ENCODE measurements around the gene FNDC3B.

The FNDC3B gene

DNA sequence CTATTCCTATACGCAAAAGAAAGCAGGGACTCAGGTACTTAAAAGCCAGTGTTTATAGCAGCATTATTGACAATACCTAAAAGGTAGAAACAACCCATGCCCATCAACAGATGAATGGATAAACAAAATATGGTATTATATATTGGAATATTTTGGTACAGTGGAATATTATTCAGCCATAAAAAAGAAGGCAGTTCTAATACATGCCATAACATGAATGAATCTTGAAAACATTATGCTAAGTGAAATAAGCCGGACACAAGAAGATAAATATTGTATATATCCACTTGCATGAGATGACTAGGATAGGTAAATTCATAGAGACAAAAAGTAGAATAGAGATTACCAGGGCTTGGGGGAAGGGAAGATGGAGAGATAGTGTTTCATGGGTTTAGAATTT lies 9.2 kb downstream of the FNDC3B start:
- Histone ChIP-seq H3K9ac (ENCODE audit: low read length) (no peak overlapping the region), H3K4me2 (ENCODE audit: low read length) (no peak overlapping the region), H3K27me3 (ENCODE audit: low read depth, low read length) (no peaks in the 10 kb centered on the region), H3K4me1 (ENCODE audit: low read length) (0 out of 2 replicates have a peak, but pooled peaks cover 3% of the 10 kb centered on the region), H3K9me3 (ENCODE audit: insufficient read depth, low read length) (no peaks in the 10 kb centered on the region), H3K36me3 (replicated peaks; ENCODE audit: low read depth, low read length) (peaks cover 3% of the 10 kb centered on the region), H3K27ac (ENCODE audit: low read length) (no peak overlapping the region), H3K4me3 (ENCODE audit: low read length) (no peak overlapping the region), H4K20me1 (ENCODE audit: insufficient read depth, low read length) (peaks cover 6% of the 10 kb centered on the region; the same call in 1 of the 2 replicates), H3K79me2 (ENCODE audit: low read length) (peaks cover 8% of the 10 kb centered on the region; the same call in 1 of the 2 replicates), H2AFZ (ENCODE audit: low read depth, low read length) (no peak overlapping the region)
- TF ChIP-seq CTCF (IDR thresholded peaks at IDR 0.05; ENCODE audit: low read depth, low read length) (no peak), EZH2phosphoT487 (IDR thresholded peaks at IDR 0.05; ENCODE audit: low read depth) (no peak)

DNA sequence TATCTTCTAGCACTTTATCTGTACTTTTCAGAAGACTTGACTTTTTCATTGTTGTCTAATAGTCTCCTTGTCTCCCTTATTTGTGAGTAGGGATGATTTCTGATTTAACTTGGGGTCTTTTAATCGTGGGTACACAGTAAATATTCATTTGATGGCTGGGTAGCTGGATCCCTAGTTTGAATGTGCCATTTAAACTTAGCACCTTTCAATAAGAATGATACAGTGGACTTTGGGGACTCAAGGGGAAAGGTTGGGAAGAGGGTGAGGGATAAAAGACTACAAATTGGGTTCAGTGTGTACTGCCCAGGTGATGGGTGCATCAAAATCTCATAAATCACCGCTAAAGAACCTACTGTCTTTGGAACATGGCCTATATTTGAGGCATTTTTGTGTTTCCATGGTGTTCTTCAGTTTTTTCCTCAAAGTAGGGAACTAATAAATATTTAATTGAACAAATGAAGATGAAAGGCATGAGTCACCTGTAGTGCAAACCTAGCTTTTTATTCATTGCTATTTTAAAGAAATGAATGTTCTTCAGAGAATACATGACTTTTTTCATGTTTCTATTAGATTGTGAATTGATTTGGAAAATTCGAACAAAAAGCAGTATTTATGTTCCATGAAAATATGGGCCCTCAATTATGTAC lies 12.1 kb downstream of the FNDC3B start:
- Histone ChIP-seq H3K9me3 (ENCODE audit: insufficient read depth, low read length) (no peaks in the 10 kb centered on the region), H2AFZ (ENCODE audit: low read depth, low read length) (no peak overlapping the region), H3K4me3 (ENCODE audit: low read length) (no peak overlapping the region), H3K4me1 (ENCODE audit: low read length) (peaks cover 8% of the 10 kb centered on the region), H3K27me3 (ENCODE audit: low read depth, low read length) (no peaks in the 10 kb centered on the region), H3K36me3 (replicated peaks; ENCODE audit: low read depth, low read length) (peaks cover 3% of the 10 kb centered on the region), H3K4me2 (ENCODE audit: low read length) (no peak overlapping the region), H4K20me1 (ENCODE audit: insufficient read depth, low read length) (no peaks in the 10 kb centered on the region), H3K27ac (ENCODE audit: low read length) (no peak overlapping the region), H3K9ac (ENCODE audit: low read length) (no peak overlapping the region), H3K79me2 (ENCODE audit: low read length) (peaks cover 4% of the 10 kb centered on the region; the same call in 1 of the 2 replicates)
- TF ChIP-seq EZH2phosphoT487 (IDR thresholded peaks at IDR 0.05; ENCODE audit: low read depth): no peak
- no peak for TF ChIP-seq CTCF (IDR thresholded peaks at IDR 0.05; ENCODE audit: low read depth, low read length)

- Histone ChIP-seq H3K27me3 (ENCODE audit: low read depth, low read length) (no peaks in the 10 kb centered on the region), H3K36me3 (replicated peaks; ENCODE audit: low read depth, low read length) (peaks cover 3% of the 10 kb centered on the region), H3K9ac (ENCODE audit: low read length) (no peak overlapping the region), H3K4me2 (ENCODE audit: low read length) (no peak overlapping the region), H3K79me2 (ENCODE audit: low read length) (peaks cover 4% of the 10 kb centered on the region; the same call in 1 of the 2 replicates), H2AFZ (ENCODE audit: low read depth, low read length) (no peak overlapping the region), H3K4me1 (ENCODE audit: low read length) (peaks cover 5% of the 10 kb centered on the region), H3K4me3 (ENCODE audit: low read length) (no peak overlapping the region), H3K9me3 (ENCODE audit: insufficient read depth, low read length) (no peaks in the 10 kb centered on the region), H3K27ac (ENCODE audit: low read length) (no peak overlapping the region), H4K20me1 (ENCODE audit: insufficient read depth, low read length) (no peaks in the 10 kb centered on the region; the same call in 1 of the 2 replicates)
- TF ChIP-seq EZH2phosphoT487 (IDR thresholded peaks at IDR 0.05; ENCODE audit: low read depth) (no peak), CTCF (IDR thresholded peaks at IDR 0.05; ENCODE audit: low read depth, low read length) (no peak)
Measured at GRCh38 chr3:172051957-172052354, 12.6 kb downstream of the FNDC3B start.

GRCh38 chr3:172052405-172052804 lies 13.0 kb downstream of the FNDC3B start:
- Histone ChIP-seq H3K27ac (ENCODE audit: low read length) (no peak overlapping the region), H3K4me2 (ENCODE audit: low read length) (no peak overlapping the region), H3K27me3 (ENCODE audit: low read depth, low read length) (no peaks in the 10 kb centered on the region), H3K36me3 (replicated peaks; ENCODE audit: low read depth, low read length) (peaks cover 3% of the 10 kb centered on the region), H3K9me3 (ENCODE audit: insufficient read depth, low read length) (no peaks in the 10 kb centered on the region), H2AFZ (ENCODE audit: low read depth, low read length) (no peak overlapping the region), H3K9ac (ENCODE audit: low read length) (no peak overlapping the region), H4K20me1 (ENCODE audit: insufficient read depth, low read length) (no peaks in the 10 kb centered on the region; the same call in 1 of the 2 replicates), H3K4me3 (ENCODE audit: low read length) (no peak overlapping the region), H3K4me1 (ENCODE audit: low read length) (peaks cover 5% of the 10 kb centered on the region), H3K79me2 (ENCODE audit: low read length) (peaks cover 4% of the 10 kb centered on the region; the same call in 1 of the 2 replicates)
- TF ChIP-seq CTCF (IDR thresholded peaks at IDR 0.05; ENCODE audit: low read depth, low read length): no peak
- no peak for TF ChIP-seq EZH2phosphoT487 (IDR thresholded peaks at IDR 0.05; ENCODE audit: low read depth)

Data from OCI-LY3 (cell line).